ENCODE measurements around the gene FBN3.

Gene FBN3

GRCh38 chr19:8020681-8021080 is 128.7 kb downstream of the FBN3 start:
- DNase-seq (ENCODE audit: low spot score): no peak

GRCh38 chr19:8017808-8018207 is 131.6 kb downstream of the FBN3 start:
- DNase-seq (ENCODE audit: low spot score): no peak
